ENCODE measurements around the gene FHOD1. TPM values are rescaled to one million over a fixed set of nuclear protein-coding genes. Genes with fewer than 3 reads are reported as not detected.

The FHOD1 gene
- total and polyA plus RNA-seq, 2 of the 13 experiments (the other 11 are each of a cell fraction or from before 2014, with no cell fraction given), result 20.0 to 20.8 TPM

DNA sequence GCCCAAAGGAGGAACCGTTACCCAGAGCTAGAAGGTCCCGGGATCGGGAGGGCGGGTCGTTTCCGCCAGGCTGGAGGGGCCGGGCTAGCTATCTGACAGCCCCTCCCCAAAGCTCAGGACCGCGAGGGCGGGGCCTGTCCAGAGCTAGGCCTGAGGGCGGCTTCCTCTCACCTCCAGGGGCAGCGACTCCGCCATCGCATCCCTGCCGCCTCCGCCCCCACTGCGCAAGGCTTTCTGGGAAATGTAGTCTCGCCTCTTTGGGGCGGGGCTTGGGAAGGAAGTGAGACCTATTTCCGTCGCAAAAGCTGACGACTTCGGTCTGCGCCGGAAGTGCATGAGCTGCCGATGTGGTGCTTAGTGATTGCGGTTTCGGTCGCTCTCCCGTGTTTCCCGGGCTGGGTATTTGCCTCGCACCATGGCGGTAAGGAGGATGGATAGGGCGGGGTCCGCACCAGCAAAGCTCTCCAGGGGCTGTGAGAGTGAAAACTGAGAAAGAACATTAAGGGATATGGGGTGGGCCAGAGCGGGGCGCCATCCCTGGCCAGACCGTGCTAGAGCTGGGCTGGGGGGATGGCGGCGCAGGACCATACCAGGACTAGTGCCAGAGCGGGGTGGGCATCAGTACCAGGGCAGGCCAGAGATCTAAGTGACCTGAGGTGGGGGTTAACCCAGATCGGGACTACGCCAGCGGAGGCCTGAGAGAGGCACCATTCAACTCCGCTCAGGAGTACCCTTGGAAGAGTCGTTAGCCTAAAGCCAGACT, 20.3 kb downstream of the FHOD1 start, which contains the start of gene TMEM208 (continued):
- TF ChIP-seq, protein P1, sequence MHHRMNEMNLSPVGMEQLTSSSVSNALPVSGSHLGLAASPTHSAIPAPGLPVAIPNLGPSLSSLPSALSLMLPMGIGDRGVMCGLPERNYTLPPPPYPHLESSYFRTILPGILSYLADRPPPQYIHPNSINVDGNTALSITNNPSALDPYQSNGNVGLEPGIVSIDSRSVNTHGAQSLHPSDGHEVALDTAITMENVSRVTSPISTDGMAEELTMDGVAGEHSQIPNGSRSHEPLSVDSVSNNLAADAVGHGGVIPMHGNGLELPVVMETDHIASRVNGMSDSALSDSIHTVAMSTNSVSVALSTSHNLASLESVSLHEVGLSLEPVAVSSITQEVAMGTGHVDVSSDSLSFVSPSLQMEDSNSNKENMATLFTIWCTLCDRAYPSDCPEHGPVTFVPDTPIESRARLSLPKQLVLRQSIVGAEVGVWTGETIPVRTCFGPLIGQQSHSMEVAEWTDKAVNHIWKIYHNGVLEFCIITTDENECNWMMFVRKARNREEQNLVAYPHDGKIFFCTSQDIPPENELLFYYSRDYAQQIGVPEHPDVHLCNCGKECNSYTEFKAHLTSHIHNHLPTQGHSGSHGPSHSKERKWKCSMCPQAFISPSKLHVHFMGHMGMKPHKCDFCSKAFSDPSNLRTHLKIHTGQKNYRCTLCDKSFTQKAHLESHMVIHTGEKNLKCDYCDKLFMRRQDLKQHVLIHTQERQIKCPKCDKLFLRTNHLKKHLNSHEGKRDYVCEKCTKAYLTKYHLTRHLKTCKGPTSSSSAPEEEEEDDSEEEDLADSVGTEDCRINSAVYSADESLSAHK (CRISPR knock-in tag; IDR thresholded peaks at IDR 0.05; ENCODE audit: borderline replicate concordance), result no peak
- TF ChIP-seq, protein P2, sequence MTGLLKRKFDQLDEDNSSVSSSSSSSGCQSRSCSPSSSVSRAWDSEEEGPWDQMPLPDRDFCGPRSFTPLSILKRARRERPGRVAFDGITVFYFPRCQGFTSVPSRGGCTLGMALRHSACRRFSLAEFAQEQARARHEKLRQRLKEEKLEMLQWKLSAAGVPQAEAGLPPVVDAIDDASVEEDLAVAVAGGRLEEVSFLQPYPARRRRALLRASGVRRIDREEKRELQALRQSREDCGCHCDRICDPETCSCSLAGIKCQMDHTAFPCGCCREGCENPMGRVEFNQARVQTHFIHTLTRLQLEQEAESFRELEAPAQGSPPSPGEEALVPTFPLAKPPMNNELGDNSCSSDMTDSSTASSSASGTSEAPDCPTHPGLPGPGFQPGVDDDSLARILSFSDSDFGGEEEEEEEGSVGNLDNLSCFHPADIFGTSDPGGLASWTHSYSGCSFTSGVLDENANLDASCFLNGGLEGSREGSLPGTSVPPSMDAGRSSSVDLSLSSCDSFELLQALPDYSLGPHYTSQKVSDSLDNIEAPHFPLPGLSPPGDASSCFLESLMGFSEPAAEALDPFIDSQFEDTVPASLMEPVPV (CRISPR knock-in tag; IDR thresholded peaks at IDR 0.05), result peak; percentile 55; the same call in 1 of the 2 replicates
- TF ChIP-seq, protein P3, sequence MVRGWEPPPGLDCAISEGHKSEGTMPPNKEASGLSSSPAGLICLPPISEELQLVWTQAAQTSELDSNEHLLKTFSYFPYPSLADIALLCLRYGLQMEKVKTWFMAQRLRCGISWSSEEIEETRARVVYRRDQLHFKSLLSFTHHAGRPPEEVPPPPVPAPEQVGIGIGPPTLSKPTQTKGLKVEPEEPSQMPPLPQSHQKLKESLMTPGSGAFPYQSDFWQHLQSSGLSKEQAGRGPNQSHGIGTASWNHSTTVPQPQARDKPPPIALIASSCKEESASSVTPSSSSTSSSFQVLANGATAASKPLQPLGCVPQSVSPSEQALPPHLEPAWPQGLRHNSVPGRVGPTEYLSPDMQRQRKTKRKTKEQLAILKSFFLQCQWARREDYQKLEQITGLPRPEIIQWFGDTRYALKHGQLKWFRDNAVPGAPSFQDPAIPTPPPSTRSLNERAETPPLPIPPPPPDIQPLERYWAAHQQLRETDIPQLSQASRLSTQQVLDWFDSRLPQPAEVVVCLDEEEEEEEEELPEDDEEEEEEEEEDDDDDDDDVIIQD (CRISPR knock-in tag; IDR thresholded peaks at IDR 0.05; ENCODE audit: low read depth), result peak; percentile 75; the same call in 1 of the 2 replicates
- peak; percentile 100 for TF ChIP-seq THAP11 (CRISPR knock-in tag; IDR thresholded peaks at IDR 0.05)
- TF ChIP-seq, protein P4, sequence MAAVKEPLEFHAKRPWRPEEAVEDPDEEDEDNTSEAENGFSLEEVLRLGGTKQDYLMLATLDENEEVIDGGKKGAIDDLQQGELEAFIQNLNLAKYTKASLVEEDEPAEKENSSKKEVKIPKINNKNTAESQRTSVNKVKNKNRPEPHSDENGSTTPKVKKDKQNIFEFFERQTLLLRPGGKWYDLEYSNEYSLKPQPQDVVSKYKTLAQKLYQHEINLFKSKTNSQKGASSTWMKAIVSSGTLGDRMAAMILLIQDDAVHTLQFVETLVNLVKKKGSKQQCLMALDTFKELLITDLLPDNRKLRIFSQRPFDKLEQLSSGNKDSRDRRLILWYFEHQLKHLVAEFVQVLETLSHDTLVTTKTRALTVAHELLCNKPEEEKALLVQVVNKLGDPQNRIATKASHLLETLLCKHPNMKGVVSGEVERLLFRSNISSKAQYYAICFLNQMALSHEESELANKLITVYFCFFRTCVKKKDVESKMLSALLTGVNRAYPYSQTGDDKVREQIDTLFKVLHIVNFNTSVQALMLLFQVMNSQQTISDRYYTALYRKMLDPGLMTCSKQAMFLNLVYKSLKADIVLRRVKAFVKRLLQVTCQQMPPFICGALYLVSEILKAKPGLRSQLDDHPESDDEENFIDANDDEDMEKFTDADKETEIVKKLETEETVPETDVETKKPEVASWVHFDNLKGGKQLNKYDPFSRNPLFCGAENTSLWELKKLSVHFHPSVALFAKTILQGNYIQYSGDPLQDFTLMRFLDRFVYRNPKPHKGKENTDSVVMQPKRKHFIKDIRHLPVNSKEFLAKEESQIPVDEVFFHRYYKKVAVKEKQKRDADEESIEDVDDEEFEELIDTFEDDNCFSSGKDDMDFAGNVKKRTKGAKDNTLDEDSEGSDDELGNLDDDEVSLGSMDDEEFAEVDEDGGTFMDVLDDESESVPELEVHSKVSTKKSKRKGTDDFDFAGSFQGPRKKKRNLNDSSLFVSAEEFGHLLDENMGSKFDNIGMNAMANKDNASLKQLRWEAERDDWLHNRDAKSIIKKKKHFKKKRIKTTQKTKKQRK (IDR thresholded peaks at IDR 0.05; ENCODE audit: low read length), result no peak
- TF ChIP-seq ZFP36L2 (CRISPR knock-in tag; IDR thresholded peaks at IDR 0.05), result 0 out of 2 replicates have a peak, but pooled peaks have one; percentile 14
- peak; percentile 60; the same call in 1 of the 2 replicates for TF ChIP-seq TBX2 (CRISPR knock-in tag; IDR thresholded peaks at IDR 0.05; ENCODE audit: borderline replicate concordance)
- peak; percentile 66; the same call in 1 of the 2 replicates for TF ChIP-seq CHD2 (IDR thresholded peaks at IDR 0.05; ENCODE audit: low read depth, low read length)
- TF ChIP-seq SAP130 (CRISPR knock-in tag; IDR thresholded peaks at IDR 0.05; ENCODE audit: low read depth), result peak; percentile 100
- TF ChIP-seq ZNF747 (CRISPR knock-in tag; IDR thresholded peaks at IDR 0.05; ENCODE audit: borderline replicate concordance), result no peak; the same call in 1 of the 2 replicates
- TF ChIP-seq ZNF3 (CRISPR knock-in tag; IDR thresholded peaks at IDR 0.05), result 0 out of 2 replicates have a peak, but pooled peaks have one; percentile 6
- no peak; the same call in 1 of the 2 replicates for TF ChIP-seq ZNF232 (CRISPR knock-in tag; IDR thresholded peaks at IDR 0.05; ENCODE audit: borderline replicate concordance)
